ENCODE measurements around the gene PTPN14.

PTPN14 gene

DNA sequence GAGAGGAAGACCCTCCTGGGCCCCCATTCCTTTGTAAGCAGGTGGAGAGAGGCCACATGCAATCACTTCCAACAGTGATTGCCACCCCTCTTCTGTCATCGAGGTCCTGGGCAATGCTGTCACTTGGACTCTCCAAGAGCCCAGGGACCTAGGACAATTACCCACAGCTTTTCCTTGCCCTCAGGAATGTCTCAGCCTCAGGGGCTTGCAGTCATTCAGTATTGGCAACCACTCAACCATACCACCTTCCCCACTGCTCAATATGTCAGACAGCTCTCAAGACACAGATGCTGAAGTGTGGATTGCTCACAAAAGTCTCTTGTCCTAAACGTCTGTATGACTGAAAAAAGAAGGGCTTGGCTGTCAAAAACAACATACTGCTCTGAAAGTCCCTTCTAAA lies 87.8 kb downstream of the PTPN14 start:
- no peak overlapping the region for H3K9ac ChIP-seq (ENCODE audit: low read length in 2 of 2)
- H3K4me1 ChIP-seq (ENCODE audit: control insufficient read depth, insufficient read depth, low read length): peaks cover 5% of the 10 kb centered on the region
- no peak overlapping the region for H3K4me3 ChIP-seq (ENCODE audit: low read length in 2 of 2)
- no peaks in the 10 kb centered on the region for H3K9me3 ChIP-seq (ENCODE audit: control insufficient read depth in 2 of 2, low read length in 2 of 2)
- no peaks in the 10 kb centered on the region for H3K27me3 ChIP-seq (ENCODE audit: control insufficient read depth in 1 of 2, insufficient read depth in 2 of 2, low read length in 2 of 2)
- no peak overlapping the region for H3K27ac ChIP-seq (ENCODE audit: low read length)
- H3K36me3 ChIP-seq (ENCODE audit: control insufficient read depth in 2 of 2, insufficient read depth in 2 of 2, low read length in 2 of 2): peaks cover 0 to 2% of the 10 kb centered on the region in 2 donors

DNA sequence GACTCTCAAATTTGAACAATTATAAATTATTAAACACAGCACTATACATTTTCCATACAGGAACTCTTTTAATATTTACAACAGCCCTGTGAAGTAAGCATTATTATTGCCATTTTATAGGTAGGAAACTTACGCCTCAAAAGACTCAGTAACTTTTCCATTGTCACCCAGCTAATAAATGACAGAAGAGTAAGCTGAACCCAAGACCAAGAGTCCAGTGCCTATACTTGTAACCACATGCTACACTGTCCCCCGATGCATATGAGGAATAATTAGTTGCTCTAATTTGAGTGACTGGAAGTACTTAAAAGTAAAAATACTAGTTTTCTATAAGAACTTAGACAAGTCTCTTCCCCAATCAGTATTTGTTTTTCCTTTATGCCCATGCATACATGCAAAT lies 88.5 kb downstream of the PTPN14 start:
- H3K4me3 ChIP-seq (ENCODE audit: low read length in 2 of 2): no peak overlapping the region
- no peak overlapping the region for H3K27ac ChIP-seq (ENCODE audit: low read length)
- no peak overlapping the region for H3K9ac ChIP-seq (ENCODE audit: low read length in 2 of 2)
- no peaks in the 10 kb centered on the region for H3K9me3 ChIP-seq (ENCODE audit: control insufficient read depth in 2 of 2, low read length in 2 of 2)
- H3K4me1 ChIP-seq (ENCODE audit: control insufficient read depth, insufficient read depth, low read length): peaks cover 5% of the 10 kb centered on the region
- H3K36me3 ChIP-seq (ENCODE audit: control insufficient read depth in 2 of 2, insufficient read depth in 2 of 2, low read length in 2 of 2): peaks cover 0 to 2% of the 10 kb centered on the region in 2 donors
- no peaks in the 10 kb centered on the region for H3K27me3 ChIP-seq (ENCODE audit: control insufficient read depth in 1 of 2, insufficient read depth in 2 of 2, low read length in 2 of 2)

DNA sequence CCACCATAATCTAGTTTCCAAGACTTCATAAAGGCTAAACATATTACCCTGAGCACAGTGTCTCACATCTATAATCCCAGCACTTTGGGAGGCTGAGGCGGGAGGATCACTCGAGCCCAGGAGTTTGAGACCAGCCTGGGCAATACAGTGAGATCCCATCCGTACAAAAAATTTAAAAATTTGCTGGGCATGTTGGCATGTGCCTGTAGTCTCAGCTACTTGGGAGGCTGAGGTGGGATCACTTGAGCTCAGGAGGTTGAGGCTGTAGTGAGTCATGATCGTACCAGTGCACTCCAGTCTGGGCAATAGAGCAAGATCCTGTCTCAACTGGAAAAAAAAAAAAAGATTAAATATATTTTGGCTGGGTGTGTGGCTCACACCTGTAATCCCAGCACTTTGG lies 90.1 kb downstream of the PTPN14 start:
- H3K27me3 ChIP-seq (ENCODE audit: control insufficient read depth in 1 of 2, insufficient read depth in 2 of 2, low read length in 2 of 2): no peaks in the 10 kb centered on the region
- no peak overlapping the region for H3K4me3 ChIP-seq (ENCODE audit: low read length in 2 of 2)
- no peaks in the 10 kb centered on the region for H3K9me3 ChIP-seq (ENCODE audit: control insufficient read depth in 2 of 2, low read length in 2 of 2)
- H3K36me3 ChIP-seq (ENCODE audit: control insufficient read depth in 2 of 2, insufficient read depth in 2 of 2, low read length in 2 of 2): peaks cover 0 to 2% of the 10 kb centered on the region in 2 donors
- H3K27ac ChIP-seq (ENCODE audit: low read length): no peak overlapping the region
- peaks cover 5% of the 10 kb centered on the region for H3K4me1 ChIP-seq (ENCODE audit: control insufficient read depth, insufficient read depth, low read length)
- H3K9ac ChIP-seq (ENCODE audit: low read length in 2 of 2): no peak overlapping the region

DNA sequence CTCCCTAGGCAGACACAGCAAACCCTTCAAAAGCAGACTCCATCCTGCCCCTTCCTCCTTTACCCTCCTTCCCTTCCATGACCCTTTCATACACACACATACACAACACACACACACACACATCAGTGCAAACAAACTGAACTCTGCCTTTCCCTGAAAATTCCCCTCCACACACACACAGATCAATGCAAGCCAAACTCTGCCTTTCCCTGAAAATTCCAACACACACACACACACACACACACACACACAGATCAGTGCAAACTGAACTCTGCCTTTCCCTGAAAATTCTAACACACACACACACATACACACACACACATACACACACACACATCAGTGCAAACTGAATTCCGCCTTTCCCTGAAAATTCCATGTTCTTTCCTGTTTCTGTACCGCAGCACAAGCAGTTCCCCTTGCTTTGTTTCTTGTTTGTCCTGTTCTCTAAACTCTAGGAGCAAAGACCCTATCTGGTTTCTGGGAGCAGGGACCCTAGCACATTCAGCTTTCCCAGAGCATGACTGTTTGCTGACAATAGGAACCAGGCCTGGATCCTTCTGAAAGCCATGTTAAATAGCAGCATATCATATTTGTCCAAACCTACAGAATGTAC lies 91.0 kb downstream of the PTPN14 start:
- H3K4me3 ChIP-seq (ENCODE audit: low read length in 2 of 2): no peak overlapping the region
- no peaks in the 10 kb centered on the region for H3K9me3 ChIP-seq (ENCODE audit: control insufficient read depth in 2 of 2, low read length in 2 of 2)
- H3K27ac ChIP-seq (ENCODE audit: low read length): no peak overlapping the region
- peaks cover 0 to 2% of the 10 kb centered on the region in 2 donors for H3K36me3 ChIP-seq (ENCODE audit: control insufficient read depth in 2 of 2, insufficient read depth in 2 of 2, low read length in 2 of 2)
- H3K9ac ChIP-seq (ENCODE audit: low read length in 2 of 2): no peak overlapping the region
- peaks cover 5% of the 10 kb centered on the region for H3K4me1 ChIP-seq (ENCODE audit: control insufficient read depth, insufficient read depth, low read length)
- H3K27me3 ChIP-seq (ENCODE audit: control insufficient read depth in 1 of 2, insufficient read depth in 2 of 2, low read length in 2 of 2): no peaks in the 10 kb centered on the region

GRCh38 chr1:214459895-214460294 lies 91.5 kb downstream of the PTPN14 start:
- Histone ChIP-seq H3K9ac (ENCODE audit: low read length in 2 of 2) (no peak overlapping the region), H3K4me1 (ENCODE audit: control insufficient read depth, insufficient read depth, low read length) (peaks cover 6% of the 10 kb centered on the region)

DNA sequence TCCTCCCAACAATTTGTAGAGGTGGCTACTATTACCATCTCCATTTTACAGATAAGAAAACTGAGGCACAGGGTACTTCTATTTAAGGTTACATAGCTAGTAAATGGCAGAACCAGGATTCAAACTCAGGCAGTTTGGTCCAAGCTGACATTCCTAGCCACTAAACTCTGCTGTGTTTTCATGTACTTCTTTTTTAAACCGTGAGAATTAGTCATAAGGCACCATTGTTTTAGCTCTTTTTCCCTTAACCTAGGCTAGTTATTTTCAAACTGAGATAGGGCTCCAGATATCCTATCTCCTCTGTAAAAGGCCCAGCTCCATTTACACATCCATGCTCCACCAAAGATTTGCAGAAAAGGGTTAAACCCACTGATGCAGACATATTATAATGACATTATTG lies 92.9 kb downstream of the PTPN14 start:
- H3K4me3 ChIP-seq (ENCODE audit: low read length in 2 of 2): no peak overlapping the region
- no peak overlapping the region for H3K27ac ChIP-seq (ENCODE audit: low read length)
- H3K4me1 ChIP-seq (ENCODE audit: control insufficient read depth, insufficient read depth, low read length): peaks cover 6% of the 10 kb centered on the region
- peaks cover 0 to 2% of the 10 kb centered on the region in 2 donors for H3K36me3 ChIP-seq (ENCODE audit: control insufficient read depth in 2 of 2, insufficient read depth in 2 of 2, low read length in 2 of 2)
- H3K9ac ChIP-seq (ENCODE audit: low read length in 2 of 2): no peak overlapping the region
- no peaks in the 10 kb centered on the region for H3K27me3 ChIP-seq (ENCODE audit: control insufficient read depth in 1 of 2, insufficient read depth in 2 of 2, low read length in 2 of 2)
- no peaks in the 10 kb centered on the region for H3K9me3 ChIP-seq (ENCODE audit: control insufficient read depth in 2 of 2, low read length in 2 of 2)

More at GRCh38 chr1:214459895-214460294, 91.5 kb downstream of the PTPN14 start:
- no peaks in the 10 kb centered on the region for H3K27me3 ChIP-seq (ENCODE audit: control insufficient read depth in 1 of 2, insufficient read depth in 2 of 2, low read length in 2 of 2)
- H3K36me3 ChIP-seq (ENCODE audit: control insufficient read depth in 2 of 2, insufficient read depth in 2 of 2, low read length in 2 of 2): peaks cover 0 to 2% of the 10 kb centered on the region in 2 donors
- no peak overlapping the region for H3K27ac ChIP-seq (ENCODE audit: low read length)
- no peak overlapping the region for H3K4me3 ChIP-seq (ENCODE audit: low read length in 2 of 2)
- no peaks in the 10 kb centered on the region for H3K9me3 ChIP-seq (ENCODE audit: control insufficient read depth in 2 of 2, low read length in 2 of 2)

DNA sequence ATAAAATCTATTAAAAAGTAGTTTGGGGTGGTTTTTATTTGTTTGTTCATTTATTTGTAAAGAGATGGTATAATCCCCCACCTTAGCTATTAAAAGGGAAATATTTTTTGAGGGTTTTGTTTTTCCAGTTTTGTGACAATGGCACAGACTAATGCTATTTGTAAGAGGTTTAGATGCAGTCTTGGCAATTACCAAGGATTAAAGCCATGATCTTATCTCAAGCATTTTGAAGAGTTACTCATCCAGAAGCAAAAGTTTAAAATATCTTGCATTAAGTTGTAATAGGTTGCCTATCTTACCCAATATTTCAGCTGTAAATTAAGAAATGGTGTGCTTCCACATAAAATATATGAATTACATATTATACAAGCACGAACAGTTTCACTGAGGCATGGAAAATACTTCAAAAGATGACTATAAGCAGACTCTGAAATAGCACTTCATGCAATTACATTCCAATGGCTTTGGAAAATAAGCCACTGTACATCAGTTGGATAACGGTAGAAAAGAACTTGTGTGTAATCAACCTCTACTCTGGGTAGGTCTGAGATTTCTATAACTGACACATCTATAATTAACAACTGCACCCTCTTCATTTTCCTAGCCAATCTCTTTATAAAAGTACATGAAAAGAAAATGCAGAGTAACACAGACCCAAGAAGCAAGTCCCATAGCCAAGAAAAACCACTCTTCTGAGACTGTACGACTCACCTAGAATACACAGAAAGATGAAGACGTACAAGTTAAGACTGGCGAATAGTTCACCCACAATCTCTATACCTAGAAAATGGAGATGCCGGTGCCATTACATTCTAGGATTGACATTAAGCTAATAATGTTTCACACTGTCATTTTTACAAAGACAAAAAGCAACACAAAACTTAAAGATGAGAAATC lies 95.2 kb downstream of the PTPN14 start:
- peaks cover 6% of the 10 kb centered on the region for H3K4me1 ChIP-seq (ENCODE audit: control insufficient read depth, insufficient read depth, low read length)
- no peak overlapping the region for H3K4me3 ChIP-seq (ENCODE audit: low read length in 2 of 2)
- no peaks in the 10 kb centered on the region for H3K9me3 ChIP-seq (ENCODE audit: control insufficient read depth in 2 of 2, low read length in 2 of 2)
- no peaks in the 10 kb centered on the region for H3K36me3 ChIP-seq (ENCODE audit: control insufficient read depth in 2 of 2, insufficient read depth in 2 of 2, low read length in 2 of 2)
- no peak overlapping the region for H3K27ac ChIP-seq (ENCODE audit: low read length)
- H3K27me3 ChIP-seq (ENCODE audit: control insufficient read depth in 1 of 2, insufficient read depth in 2 of 2, low read length in 2 of 2): no peaks in the 10 kb centered on the region
- no peak overlapping the region for H3K9ac ChIP-seq (ENCODE audit: low read length in 2 of 2)

- no peaks in the 10 kb centered on the region for H3K27me3 ChIP-seq (ENCODE audit: control insufficient read depth in 1 of 2, insufficient read depth in 2 of 2, low read length in 2 of 2)
- H3K36me3 ChIP-seq (ENCODE audit: control insufficient read depth in 2 of 2, insufficient read depth in 2 of 2, low read length in 2 of 2): no peaks in the 10 kb centered on the region
- no peak overlapping the region for H3K9ac ChIP-seq (ENCODE audit: low read length in 2 of 2)
- H3K4me1 ChIP-seq (ENCODE audit: control insufficient read depth, insufficient read depth, low read length): peaks cover 6% of the 10 kb centered on the region
- no peaks in the 10 kb centered on the region for H3K9me3 ChIP-seq (ENCODE audit: control insufficient read depth in 2 of 2, low read length in 2 of 2)
- no peak overlapping the region for H3K27ac ChIP-seq (ENCODE audit: low read length)
- no peak overlapping the region for H3K4me3 ChIP-seq (ENCODE audit: low read length in 2 of 2)
Observed at GRCh38 chr1:214455479-214455878, 95.9 kb downstream of the PTPN14 start.

DNA sequence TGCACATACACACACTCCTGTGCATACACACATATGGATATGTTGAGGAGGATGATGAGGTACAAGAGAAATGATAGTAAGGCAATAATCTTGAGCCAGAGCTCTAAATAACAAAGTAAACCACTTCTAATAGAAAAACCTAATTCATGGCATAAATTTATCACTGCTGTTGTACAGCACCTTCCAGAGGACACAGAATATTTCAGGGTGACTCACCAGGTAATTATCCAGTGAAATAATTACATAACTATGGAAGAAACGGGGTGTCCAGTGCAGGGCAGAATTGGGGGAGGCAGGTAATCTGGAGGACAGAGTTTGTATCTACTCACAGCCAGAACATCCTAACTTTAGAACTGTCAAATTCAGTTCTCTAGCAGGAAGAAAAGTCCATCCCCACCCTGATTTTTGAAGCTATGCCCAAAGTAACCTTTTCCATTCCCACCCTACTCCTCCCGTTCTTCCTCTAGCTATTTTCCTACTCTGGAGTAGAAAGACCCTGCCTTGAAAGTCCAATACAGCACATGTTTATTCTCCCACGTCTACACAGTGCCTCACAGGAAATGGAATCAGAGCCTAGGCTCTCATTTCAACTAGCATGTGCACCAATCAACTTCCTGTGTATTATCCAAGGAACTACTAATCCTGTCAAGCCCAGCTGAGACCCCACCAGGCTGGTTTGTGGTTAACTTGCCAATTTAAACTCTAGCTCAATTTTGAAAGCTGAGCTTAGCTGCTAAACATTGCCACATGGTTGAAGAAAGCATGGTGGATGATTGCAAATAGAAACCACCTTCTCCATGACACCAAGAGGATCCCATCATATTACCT lies 96.6 kb downstream of the PTPN14 start:
- Histone ChIP-seq H3K9me3 (ENCODE audit: control insufficient read depth in 2 of 2, low read length in 2 of 2) (no peaks in the 10 kb centered on the region), H3K36me3 (ENCODE audit: control insufficient read depth in 2 of 2, insufficient read depth in 2 of 2, low read length in 2 of 2) (no peaks in the 10 kb centered on the region), H3K9ac (ENCODE audit: low read length in 2 of 2) (no peak overlapping the region), H3K27me3 (ENCODE audit: control insufficient read depth in 1 of 2, insufficient read depth in 2 of 2, low read length in 2 of 2) (no peaks in the 10 kb centered on the region), H3K4me1 (ENCODE audit: control insufficient read depth, insufficient read depth, low read length) (peaks cover 6% of the 10 kb centered on the region), H3K4me3 (ENCODE audit: low read length in 2 of 2) (no peak overlapping the region), H3K27ac (ENCODE audit: low read length) (no peak overlapping the region)

DNA sequence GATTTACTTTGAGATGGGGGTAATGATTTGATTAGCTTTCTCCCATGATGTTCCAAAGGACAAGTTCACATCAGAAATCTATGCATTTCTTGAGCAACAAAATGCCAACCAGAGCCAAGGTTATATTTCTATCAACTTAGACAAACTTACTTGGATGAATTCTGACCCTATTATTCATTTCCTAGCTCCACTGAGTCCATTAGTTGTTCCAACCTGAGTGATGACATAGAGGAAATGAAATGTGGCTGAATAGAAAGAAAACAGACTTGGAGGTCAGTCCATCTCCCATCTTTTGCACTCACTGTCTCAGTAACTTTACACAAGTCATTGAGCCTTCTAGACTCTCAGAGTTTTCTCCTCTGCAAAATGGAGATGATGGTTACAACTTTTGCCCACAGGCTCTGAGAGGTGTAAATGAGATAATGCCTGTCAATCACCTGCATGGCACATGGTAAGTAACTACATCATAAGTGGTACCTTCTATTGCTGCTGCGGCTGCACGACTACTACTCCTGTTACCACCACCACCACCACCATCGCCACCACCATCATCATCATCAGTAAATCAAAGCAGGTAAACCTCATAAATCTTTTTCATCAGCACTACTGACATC lies 98.2 kb downstream of the PTPN14 start:
- no peak overlapping the region for H3K4me3 ChIP-seq (ENCODE audit: low read length in 2 of 2)
- no peak overlapping the region for H3K27ac ChIP-seq (ENCODE audit: low read length)
- H3K4me1 ChIP-seq (ENCODE audit: control insufficient read depth, insufficient read depth, low read length): peaks cover 6% of the 10 kb centered on the region
- H3K36me3 ChIP-seq (ENCODE audit: control insufficient read depth in 2 of 2, insufficient read depth in 2 of 2, low read length in 2 of 2): no peaks in the 10 kb centered on the region
- no peaks in the 10 kb centered on the region for H3K9me3 ChIP-seq (ENCODE audit: control insufficient read depth in 2 of 2, low read length in 2 of 2)
- H3K9ac ChIP-seq (ENCODE audit: low read length in 2 of 2): no peak overlapping the region
- no peaks in the 10 kb centered on the region for H3K27me3 ChIP-seq (ENCODE audit: control insufficient read depth in 1 of 2, insufficient read depth in 2 of 2, low read length in 2 of 2)
